Raji (cell line): ENCODE data around the gene BCKDK.

Experiments
- POLR2A ChIP-seq: IDR thresholded peaks from 2 replicates; pipeline ENCODE4 v1.6.1; 2011; ENCODE audit warnings: low read depth, low read length, control low read depth; ENCODE audit not compliant: insufficient read depth

BCKDK gene

GRCh38 chr16:31149894-31150890 lies 42.0 kb downstream of the BCKDK start, which contains the start of gene PRSS36:
PRSS36 (minus strand) TSS chr16:31150066; CDS start chr16:31150035, 31 bp downstream.
- TF ChIP-seq POLR2A: no peak

GRCh38 chr16:31157136-31157535 lies 49.0 kb downstream of the BCKDK start:
- TF ChIP-seq POLR2A: no peak
